Esophagus squamous epithelium (tissue), 5 donors: ENCODE data around the gene NFIB. TPM values are rescaled to one million over a fixed set of nuclear protein-coding genes. Genes with fewer than 3 reads are reported as not detected.

Experiments used
- DNase-seq: peaks from one replicate; lab custom pipeline; 2025; lab: John Stamatoyannopoulos, UW
- H3K27ac ChIP-seq, 4 donors: fragments of 200-600 bp; sonication (generic); one replicate each; pipeline ENCODE4 v1.5.1; 2016 to 2019; ENCODE audit warnings: mild to moderate bottlenecking in 1 of 4
- H3K27me3 ChIP-seq, 4 donors: fragments of 200-600 bp; sonication (generic); 1 replicate in 3 of 4; 2 replicates in 1 of 4; pipeline versions ENCODE4 v1.5.1 to v1.6.0; 2017 to 2021; ENCODE audit warnings: antibody characterized with exemption in 1 of 4
- H3K36me3 ChIP-seq, 3 donors: fragments of 200-600 bp; sonication (generic); one replicate each; pipeline ENCODE4 v1.5.1; 2016 to 2019
- H3K4me1 ChIP-seq, 3 donors: fragments of 200-600 bp; sonication (generic); one replicate each; pipeline ENCODE4 v1.5.1; 2017 to 2019
- H3K4me3 ChIP-seq, 4 donors: fragments of 200-600 bp; sonication (generic); 1 replicate in 3 of 4; 2 replicates in 1 of 4; pipeline ENCODE4 v1.5.1; 2016 to 2019; ENCODE audit warnings: mild to moderate bottlenecking in 2 of 4, moderate library complexity in 1 of 4
- H3K9me3 ChIP-seq, 3 donors: fragments of 200-600 bp; sonication (generic); one replicate each; pipeline ENCODE4 v1.5.1; 2016 to 2019
- POLR2A ChIP-seq, 4 donors: fragments of 450-650 bp; IDR thresholded peaks; one replicate each; pipeline ENCODE4 v1.6.1; 2017; ENCODE audit warnings: antibody characterized with exemption in 4 of 4, mild to moderate bottlenecking in 4 of 4, moderate library complexity in 3 of 4
- WGBS, 2 donors: methylation state at CpG; one replicate each; pipeline ENCODE4 v1.1.5; 2018; 5-methylcytosine and 5-hydroxymethylcytosine counted together
- intact Hi-C: fragments of 100-400 bp; cut with DNase I; formaldehyde crosslinking; loops from one replicate; pipeline ENCODE4 v1.15.0; 2022
- total RNA-seq, 4 donors: library from RNA; depleted of rRNA; stranded (reverse); fragments of >200 nt; gene quantifications; one replicate each; pipeline ENCODE4 v1.1.0, GENCODE V29; 2016
- TF ChIP-seq, protein P1 (sequence below), 6 experiments: fragments of 450-650 bp in 4 of 6; fragments of 200-600 bp in 2 of 6; sonication (generic) in 2 of 6; IDR thresholded peaks; one replicate each; pipeline ENCODE4 v1.5.1; 2016 to 2019; ENCODE audit warnings: antibody characterized with exemption in 6 of 6, mild to moderate bottlenecking in 4 of 6, moderate library complexity in 4 of 6
- donor health status: DM: yes; HTN: yes; CAD: no.

Gene NFIB
- total RNA-seq, 4 donors from 2014 or later = 16.8 to 38.1 (median 23.0) TPM

DNA sequence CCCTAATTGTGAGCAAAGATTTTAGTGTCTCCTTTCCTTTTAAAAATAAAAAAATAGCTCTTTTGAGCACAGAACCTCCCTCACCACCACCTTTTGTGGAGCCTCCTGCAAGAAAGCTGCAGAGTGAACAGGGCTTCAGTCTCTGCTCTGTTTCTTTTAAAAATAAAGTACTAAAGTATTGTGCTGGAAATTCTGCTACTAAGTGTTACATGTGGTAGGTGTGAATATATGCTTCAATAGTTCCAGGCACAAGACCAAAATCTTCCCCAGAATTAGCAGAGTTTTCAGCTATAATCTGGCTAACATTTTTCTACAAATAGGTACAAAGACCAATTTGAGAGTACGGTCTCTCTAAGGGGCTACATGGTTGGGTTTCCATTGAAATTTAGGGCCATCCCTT is 40.3 kb upstream of the NFIB start:
- Histone ChIP-seq H3K9me3 (no peaks in the 10 kb centered on the region), H3K4me3 (no peak overlapping the region), H3K4me1 (peaks cover 6 to 44% (median 19%) of the 10 kb centered on the region in 3 donors), H3K27me3 (peaks cover 0 to 26% (median 0%) of the 10 kb centered on the region in 4 donors), H3K36me3 (no peaks in the 10 kb centered on the region), H3K27ac (no peak overlapping the region)
- intact Hi-C loops = no loop called here
- no peak for DNase-seq
- WGBS, 2 donors = 92 to 100% methylated on average over 1 of the region's 1 CpG
- TF ChIP-seq, protein P1, sequence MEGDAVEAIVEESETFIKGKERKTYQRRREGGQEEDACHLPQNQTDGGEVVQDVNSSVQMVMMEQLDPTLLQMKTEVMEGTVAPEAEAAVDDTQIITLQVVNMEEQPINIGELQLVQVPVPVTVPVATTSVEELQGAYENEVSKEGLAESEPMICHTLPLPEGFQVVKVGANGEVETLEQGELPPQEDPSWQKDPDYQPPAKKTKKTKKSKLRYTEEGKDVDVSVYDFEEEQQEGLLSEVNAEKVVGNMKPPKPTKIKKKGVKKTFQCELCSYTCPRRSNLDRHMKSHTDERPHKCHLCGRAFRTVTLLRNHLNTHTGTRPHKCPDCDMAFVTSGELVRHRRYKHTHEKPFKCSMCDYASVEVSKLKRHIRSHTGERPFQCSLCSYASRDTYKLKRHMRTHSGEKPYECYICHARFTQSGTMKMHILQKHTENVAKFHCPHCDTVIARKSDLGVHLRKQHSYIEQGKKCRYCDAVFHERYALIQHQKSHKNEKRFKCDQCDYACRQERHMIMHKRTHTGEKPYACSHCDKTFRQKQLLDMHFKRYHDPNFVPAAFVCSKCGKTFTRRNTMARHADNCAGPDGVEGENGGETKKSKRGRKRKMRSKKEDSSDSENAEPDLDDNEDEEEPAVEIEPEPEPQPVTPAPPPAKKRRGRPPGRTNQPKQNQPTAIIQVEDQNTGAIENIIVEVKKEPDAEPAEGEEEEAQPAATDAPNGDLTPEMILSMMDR (IDR thresholded peaks at IDR 0.05) = no peak
- no peak for TF ChIP-seq POLR2A (IDR thresholded peaks at IDR 0.05)

DNA sequence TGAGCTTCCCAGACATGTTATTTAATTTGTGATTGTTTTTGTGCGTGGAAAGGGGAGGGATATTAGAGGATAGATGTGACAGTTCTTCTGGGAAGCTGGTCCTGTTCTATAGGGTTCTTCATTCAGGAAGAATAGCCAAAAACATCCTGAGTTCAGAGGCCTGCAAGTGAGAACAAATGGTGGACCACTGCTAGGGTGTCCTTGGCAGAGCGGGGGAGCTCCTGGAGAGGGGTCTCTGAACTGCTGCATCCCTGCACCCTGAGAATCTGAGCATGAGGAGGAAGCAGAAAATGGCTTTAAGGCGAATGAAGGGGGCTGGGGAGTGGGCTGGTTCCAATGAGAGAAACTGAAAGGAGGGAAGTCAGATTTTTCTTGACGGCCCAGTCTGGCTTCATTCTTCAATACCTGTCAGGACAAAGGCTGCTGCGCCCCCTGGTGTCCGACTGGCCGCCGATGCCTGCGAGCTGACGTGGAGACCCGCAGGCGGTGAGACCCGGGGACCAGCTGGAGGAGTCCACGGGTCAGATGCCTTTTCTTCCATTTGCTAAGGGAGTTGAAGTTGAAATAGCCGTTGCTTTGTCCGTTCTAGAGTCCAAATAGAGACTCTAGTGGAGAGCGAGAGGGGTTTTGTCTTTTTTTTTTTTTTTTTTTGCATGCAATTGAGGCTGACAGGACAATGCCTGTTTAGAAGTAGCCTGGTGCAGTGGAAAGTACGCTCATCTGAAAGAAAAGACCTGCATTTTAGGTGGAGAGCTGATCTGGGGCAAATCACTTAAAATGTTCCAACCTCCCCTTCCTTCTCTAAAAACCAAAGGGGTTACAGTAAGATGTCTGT is 39.5 kb upstream of the NFIB start:
- no peaks in the 10 kb centered on the region for H3K9me3 ChIP-seq

DNA sequence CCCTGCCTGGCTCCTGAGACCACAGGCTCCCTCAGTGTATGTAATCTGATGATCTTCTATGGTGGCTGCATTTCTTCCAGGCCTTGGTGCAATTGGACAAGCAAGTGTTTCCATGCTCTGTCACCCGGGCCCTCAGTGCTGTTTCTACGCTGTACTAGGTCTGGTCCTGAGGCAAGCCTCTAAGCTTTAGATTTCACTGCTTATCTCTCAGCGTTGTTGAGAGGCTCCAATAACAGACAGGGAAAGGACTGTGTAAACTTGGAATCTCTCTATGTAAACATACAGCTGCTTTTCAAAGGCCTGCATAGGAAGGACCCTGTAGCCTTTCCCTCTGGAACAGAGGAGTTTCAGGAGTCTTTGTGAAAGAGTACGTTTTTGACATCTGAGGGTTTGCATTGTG is 38.6 kb upstream of the NFIB start:
- peak overlapping the region; percentile 44 to 89 (median 84) for H3K27ac ChIP-seq
- H3K9me3 ChIP-seq = no peaks in the 10 kb centered on the region
- no peak for TF ChIP-seq POLR2A (IDR thresholded peaks at IDR 0.05)
- TF ChIP-seq, protein P1 (IDR thresholded peaks at IDR 0.05) = no peak
- WGBS, 2 donors = 81 to 91% methylated on average over 4 of the region's 4 CpGs
- intact Hi-C loops = no loop called here
- no peak for DNase-seq
- peaks cover 0 to 43% (median 0%) of the 10 kb centered on the region in 4 donors for H3K27me3 ChIP-seq
- no peaks in the 10 kb centered on the region for H3K36me3 ChIP-seq
- H3K4me3 ChIP-seq = peak overlapping the region in 2 of 4 donors; percentile 5 to 64
- H3K4me1 ChIP-seq = peaks cover 8 to 61% (median 19%) of the 10 kb centered on the region in 3 donors

More for the DNA sequence above, 39.5 kb upstream of the NFIB start:
- peaks cover 0 to 34% (median 0%) of the 10 kb centered on the region in 4 donors for H3K27me3 ChIP-seq
- TF ChIP-seq POLR2A (IDR thresholded peaks at IDR 0.05) = no peak
- TF ChIP-seq, protein P1 (IDR thresholded peaks at IDR 0.05) = peak; percentile 59 to 96 (median 88)
- 15 to 24% methylated on average over 9 to 17 of the region's 18 CpGs for WGBS, 2 donors
- peak overlapping the region; percentile 44 to 89 (median 84) for H3K27ac ChIP-seq
- peaks cover 6 to 51% (median 19%) of the 10 kb centered on the region in 3 donors for H3K4me1 ChIP-seq
- H3K36me3 ChIP-seq = no peaks in the 10 kb centered on the region
- peak overlapping the region in 2 of 4 donors; percentile 8 to 53 for H3K4me3 ChIP-seq
- no peak for DNase-seq
- intact Hi-C loops = no loop called here

DNA sequence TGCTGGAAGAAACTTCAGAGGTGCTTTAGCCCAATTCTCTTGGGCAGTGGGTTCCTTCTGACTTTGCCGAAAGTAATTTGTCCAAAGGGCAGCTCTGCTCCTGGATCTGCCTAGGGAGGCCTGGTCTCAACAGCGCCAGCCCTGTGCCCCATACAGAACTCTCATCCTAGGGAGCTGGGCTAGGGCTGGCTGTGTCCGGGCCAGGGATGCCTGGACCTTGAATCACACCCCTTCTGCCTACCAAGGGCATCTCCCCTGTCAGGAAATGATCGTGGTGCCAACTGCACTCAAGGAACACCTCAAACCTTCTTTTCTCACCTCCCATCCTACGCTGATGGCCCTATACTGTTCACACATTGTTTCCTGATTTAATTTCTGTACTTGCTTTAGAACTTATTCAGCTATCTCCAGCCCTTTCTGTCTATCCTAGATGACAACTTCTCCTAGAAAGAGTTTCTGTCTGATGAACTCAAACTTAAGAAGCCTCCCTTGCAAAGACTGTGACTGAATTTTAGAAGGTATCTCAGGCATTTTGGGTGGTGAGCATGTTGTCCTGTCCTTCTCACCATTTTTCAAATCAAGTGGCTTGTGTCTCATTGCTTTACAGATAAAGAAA is 37.4 kb upstream of the NFIB start:
- Histone ChIP-seq H3K27ac (peak overlapping the region; percentile 41 to 90 (median 88)), H3K4me1 (peaks cover 13 to 72% (median 19%) of the 10 kb centered on the region in 3 donors), H3K9me3 (no peaks in the 10 kb centered on the region), H3K36me3 (no peaks in the 10 kb centered on the region), H3K27me3 (peaks cover 0 to 55% (median under 1%) of the 10 kb centered on the region in 4 donors), H3K4me3 (peak overlapping the region in 1 of 4 donors; percentile 64)
- intact Hi-C loops = no loop called here
- TF ChIP-seq, protein P1 (IDR thresholded peaks at IDR 0.05) = no peak
- no peak for TF ChIP-seq POLR2A (IDR thresholded peaks at IDR 0.05)
- WGBS, 2 donors = 75 to 84% methylated on average over 4 of the region's 5 CpGs
- no peak for DNase-seq
